AG04449 (cell line): ENCODE measurements around the gene RTF2.
A peak's percentile ranks its signal among the peaks of the same experiment; 100 is the strongest.
"Not testable (repeated sequence)": the region's sequence is repeated elsewhere in the genome, so short reads cannot be mapped to it uniquely, and the experiment has no call there.

Experiments
- CTCF ChIA-PET: fragments of 350-600 bp; formaldehyde crosslinking; extraction: SDS; loops from one replicate; lab custom pipeline; 2021; ENCODE audit warnings: antibody characterized with exemption; lab: Yijun Ruan, JAX
- POLR2A ChIA-PET: fragments of 400-600, 350-600 bp; formaldehyde crosslinking; extraction: SDS; loops from one replicate; lab custom pipeline; 2020; ENCODE audit warnings: antibody characterized with exemption, inconsistent platforms; lab: Yijun Ruan, JAX
- DNase-seq: peaks from one replicate; pipeline ENCODE4 v3.0.0-alpha.2; 2010; ENCODE audit warnings: low read depth, low spot score
- H3K4me3 ChIP-seq: 2 replicates; pipeline ENCODE4 v1.5.1; 2011; ENCODE audit warnings: low read depth, mild to moderate bottlenecking, control low read depth, low read length
- CTCF ChIP-seq: IDR thresholded peaks from one replicate; pipeline ENCODE4 v1.5.1; 2011; ENCODE audit warnings: mild to moderate bottlenecking, moderate library complexity, low read length, control low read depth, inconsistent platforms; ENCODE audit not compliant: insufficient read depth; ENCODE audit errors: missing control alignments

The RTF2 gene

DNA sequence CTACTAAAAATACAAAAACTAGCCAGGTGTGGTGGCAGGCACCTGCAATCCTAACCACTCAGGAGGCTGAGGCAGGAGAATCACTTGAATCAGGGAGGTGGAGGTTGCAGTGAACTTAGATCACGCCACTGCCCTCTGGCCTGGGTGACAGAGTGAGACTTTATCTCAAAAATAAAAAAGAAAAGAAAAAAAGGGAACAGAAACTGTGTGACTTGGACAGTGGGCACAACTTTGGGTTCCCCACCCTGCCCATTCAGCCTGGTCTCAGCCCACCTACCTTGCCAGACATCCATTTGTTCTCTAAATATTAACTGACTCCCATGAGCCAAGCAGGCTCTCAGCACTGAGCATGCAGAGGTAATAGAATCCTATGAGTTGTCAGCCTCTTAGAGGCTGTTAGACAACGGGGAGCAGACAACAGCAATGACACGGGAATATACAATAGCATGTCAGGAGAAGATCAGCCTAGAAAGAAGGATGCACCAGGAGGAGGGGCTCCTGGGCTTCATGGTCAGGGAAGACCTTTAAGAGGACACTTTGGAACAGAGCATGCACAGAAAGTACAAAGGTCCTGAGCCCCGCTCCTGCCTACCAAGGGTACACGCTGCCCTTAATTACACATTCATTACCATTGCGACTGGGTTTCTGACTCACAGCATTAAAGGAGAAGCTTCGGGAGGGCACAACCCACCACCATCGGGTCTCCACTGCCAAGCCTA is 84.6 kb downstream of the RTF2 start:
- TF ChIP-seq CTCF, result no peak
- no peak overlapping the region for H3K4me3 ChIP-seq
- ChIA-PET POLR2A (no interaction called here), CTCF (interaction anchor here (0.6 to 3.6 kb wide), 6 partner anchors 13 to 795 kb away, joined by 3 to 78 read pairs (median 12); no protein-coding TSS in a partner anchor)
- no peak for DNase-seq

- no peak for TF ChIP-seq CTCF
- DNase-seq, result peak; percentile 88
- ChIA-PET CTCF (interaction anchor here (0.5 to 1.5 kb wide), 5 partner anchors 22 to 792 kb away, joined by 3 to 7 read pairs (median 3); no protein-coding TSS in a partner anchor), POLR2A (interaction anchor here (0.6 kb wide), 1 partner anchor 82 kb away, joined by 3 read pairs; no protein-coding TSS in a partner anchor)
- no peak overlapping the region for H3K4me3 ChIP-seq
Observed at GRCh38 chr20:56554869-56555268, 86.4 kb downstream of the RTF2 start.

- ChIA-PET CTCF (no interaction called here), POLR2A (no interaction called here)
- no peak overlapping the region for H3K4me3 ChIP-seq
- no peak for DNase-seq
- no peak for TF ChIP-seq CTCF
Observed at GRCh38 chr20:56558968-56559367, 90.5 kb downstream of the RTF2 start.

- H3K4me3 ChIP-seq, DNase-seq, POLR2A ChIA-PET: not testable (repeated sequence)
- CTCF ChIA-PET, result interaction anchor here (5.4 kb wide), 1 partner anchor 13 kb away, joined by 32 read pairs; no protein-coding TSS in a partner anchor
Observed at GRCh38 chr20:56564526-56564925, 96.1 kb downstream of the RTF2 start.

DNA sequence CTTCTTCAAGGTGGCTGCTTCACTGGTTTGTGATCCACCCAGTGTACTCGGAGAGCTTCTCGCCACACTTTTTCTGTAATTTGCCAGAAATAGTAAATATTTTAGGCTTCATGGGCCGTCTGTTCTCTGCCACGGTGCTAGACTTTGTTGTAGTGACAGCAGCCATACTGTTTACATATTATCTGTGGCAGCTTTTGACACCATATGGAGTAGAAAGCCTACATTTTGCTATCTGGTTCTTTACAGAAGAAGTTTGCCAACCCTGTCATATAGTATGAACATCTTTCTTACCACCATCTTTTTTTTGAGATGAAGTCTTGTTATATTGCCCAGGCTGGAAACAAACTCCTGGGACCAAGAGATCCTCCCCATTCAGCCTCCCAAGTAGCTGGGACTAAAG is 97.1 kb downstream of the RTF2 start:
- no peak for DNase-seq
- H3K4me3 ChIP-seq, result no peak overlapping the region
- ChIA-PET CTCF (interaction anchor here (1.3 to 5.4 kb wide), 2 partner anchors 14 to 18 kb away, joined by 5 to 32 read pairs; no protein-coding TSS in a partner anchor), POLR2A (no interaction called here)
- no peak for TF ChIP-seq CTCF

DNA sequence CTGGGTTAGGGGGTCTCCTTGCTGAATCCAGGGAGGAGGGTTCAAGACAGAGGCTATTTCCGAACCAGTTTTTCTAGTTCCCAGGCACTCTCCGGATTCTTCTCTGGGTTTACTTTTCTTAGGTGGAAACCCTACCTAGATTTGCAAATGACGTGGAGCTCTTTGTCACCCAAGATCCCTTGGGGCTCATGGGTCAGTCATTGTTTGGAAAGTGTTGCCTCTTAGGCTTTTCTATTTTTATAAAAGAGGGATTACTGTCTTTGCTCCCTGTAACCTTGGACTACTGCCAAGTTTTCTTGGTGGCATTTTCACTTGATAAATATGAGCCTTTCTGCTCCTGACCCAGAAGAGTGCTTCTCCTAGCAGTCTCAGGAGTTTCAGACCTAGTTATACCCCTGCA is 98.2 kb downstream of the RTF2 start:
- DNase-seq, result no peak
- ChIA-PET CTCF (interaction anchor here (0.6 to 5.4 kb wide), 2 partner anchors 15 to 208 kb away, joined by 3 to 32 read pairs; partner anchors contain the start of gene FAM210B), POLR2A (no interaction called here)
- no peak for TF ChIP-seq CTCF
- no peak overlapping the region for H3K4me3 ChIP-seq
